Femur (tissue), 1 donor: ENCODE results near the gene HLA-DOB.
"Not testable (repeated sequence)": the region's sequence is repeated elsewhere in the genome, so short reads cannot be mapped to it uniquely, and the experiment has no call there.

Experiments used
- DNase-seq: peaks from one replicate; pipeline ENCODE4 v3.0.0-alpha.2; 2017

The HLA-DOB gene

GRCh38 chr6:32807020-32807580, 9.7 kb downstream of the HLA-DOB start:
- DNase-seq = no peak

- not testable (repeated sequence) for DNase-seq
These were observed 11.4 kb downstream of the HLA-DOB start for GRCh38 chr6:32805404-32805803.

- DNase-seq = no peak
These were observed 13.4 kb downstream of the HLA-DOB start for GRCh38 chr6:32803416-32803815.

GRCh38 chr6:32799740-32800139, 17.1 kb downstream of the HLA-DOB start:
- no peak for DNase-seq

- DNase-seq = no peak
These were observed 17.6 kb downstream of the HLA-DOB start for GRCh38 chr6:32799168-32799567.

- peak; percentile 80 for DNase-seq
These were observed 19.7 kb downstream of the HLA-DOB start for GRCh38 chr6:32796848-32797776.

GRCh38 chr6:32794510-32794909, 22.3 kb downstream of the HLA-DOB start:
- DNase-seq = no peak

- DNase-seq = no peak
These were observed 23.8 kb downstream of the HLA-DOB start for GRCh38 chr6:32792901-32793435.

- DNase-seq = no peak
These were observed 26.5 kb downstream of the HLA-DOB start for GRCh38 chr6:32790306-32790705.

- DNase-seq = peak; percentile 43
These were observed 30.8 kb downstream of the HLA-DOB start for GRCh38 chr6:32785781-32786533.

- not testable (repeated sequence) for DNase-seq
These were observed 33.9 kb downstream of the HLA-DOB start for GRCh38 chr6:32782923-32783322.

- no peak for DNase-seq
These were observed 37.8 kb downstream of the HLA-DOB start for GRCh38 chr6:32779036-32779435.

GRCh38 chr6:32775071-32775470, 41.7 kb downstream of the HLA-DOB start:
- DNase-seq = no peak

GRCh38 chr6:32774426-32774825, 42.4 kb downstream of the HLA-DOB start:
- no peak for DNase-seq

GRCh38 chr6:32772656-32773055, 44.1 kb downstream of the HLA-DOB start:
- DNase-seq = no peak

GRCh38 chr6:32764048-32764447, 52.8 kb downstream of the HLA-DOB start:
- no peak for DNase-seq

- no peak for DNase-seq
These were observed 53.4 kb downstream of the HLA-DOB start, which contains the start of gene HLA-DQB2 for GRCh38 chr6:32763421-32763820. Gene HLA-DQB2, minus strand, starts transcription at chr6:32763532. Its CDS starts 62 bp downstream, at chr6:32763470.
